MM.1S (cell line): ENCODE measurements around the gene CNP.

ENCODE experiments used
- DNase-seq: peaks from one replicate; pipeline ENCODE4 v3.0.0-alpha.2; 2015
- H2AFZ ChIP-seq: fragments of 300-600 bp; sonication (generic); 2 replicates; pipeline ENCODE4 v1.6.0; 2016; ENCODE audit warnings: antibody characterized with exemption, low read length
- H3F3A ChIP-seq: fragments of 300-600 bp; sonication (generic); 2 replicates; pipeline ENCODE4 v1.6.1; 2016; ENCODE audit warnings: mild to moderate bottlenecking, antibody characterized with exemption, low read length, moderate library complexity, mixed read lengths; ENCODE audit not compliant: insufficient read depth
- H3K27ac ChIP-seq: fragments of 300-600 bp; sonication (generic); 2 replicates; pipeline ENCODE4 v1.5.1; 2016; ENCODE audit warnings: mild to moderate bottlenecking, low read length
- H3K27me3 ChIP-seq: fragments of 300-600 bp; sonication (generic); replicated peaks from 2 replicates; pipeline ENCODE4 v1.6.0; 2016; ENCODE audit warnings: low read length; ENCODE audit not compliant: insufficient read depth
- H3K36me3 ChIP-seq: fragments of 300-600 bp; sonication (generic); replicated peaks from 2 replicates; pipeline ENCODE4 v1.6.1; 2016; ENCODE audit warnings: mild to moderate bottlenecking, low read length, mixed read lengths; ENCODE audit not compliant: insufficient read depth
- H3K4me1 ChIP-seq: fragments of 300-600 bp; sonication (generic); 2 replicates; pipeline ENCODE4 v1.6.1; 2016; ENCODE audit warnings: low read length, mixed read lengths
- H3K4me2 ChIP-seq: fragments of 300-600 bp; sonication (generic); 2 replicates; pipeline ENCODE4 v1.6.0; 2016; ENCODE audit warnings: low read depth, low read length
- H3K4me3 ChIP-seq: fragments of 300-600 bp; sonication (generic); 2 replicates; pipeline ENCODE4 v1.5.1; 2016; ENCODE audit warnings: low read length, mixed read lengths
- H3K79me2 ChIP-seq: fragments of 300-600 bp; sonication (generic); 2 replicates; pipeline ENCODE4 v1.6.1; 2016; ENCODE audit warnings: mixed run types, low read length, mixed read lengths
- H3K9ac ChIP-seq: fragments of 300-600 bp; sonication (generic); 2 replicates; pipeline ENCODE4 v1.6.1; 2016; ENCODE audit warnings: low read length, mixed read lengths
- H3K9me2 ChIP-seq: fragments of 300-600 bp; sonication (generic); replicated peaks from 2 replicates; pipeline ENCODE4 v1.6.1; 2016; ENCODE audit warnings: mild to moderate bottlenecking, low read length, mixed read lengths; ENCODE audit not compliant: insufficient read depth
- H3K9me3 ChIP-seq: fragments of 300-600 bp; sonication (generic); replicated peaks from 2 replicates; pipeline ENCODE4 v1.6.1; 2016; ENCODE audit warnings: mild to moderate bottlenecking, low read length, mixed read lengths; ENCODE audit not compliant: insufficient read depth
- H4K20me1 ChIP-seq: fragments of 300-600 bp; sonication (generic); 2 replicates; pipeline ENCODE4 v1.6.1; 2016; ENCODE audit warnings: mild to moderate bottlenecking, low read length, moderate library complexity, mixed read lengths; ENCODE audit not compliant: insufficient read depth
- EZH2 ChIP-seq: fragments of 300-600 bp; sonication (generic); optimal IDR thresholded peaks from 2 replicates; pipeline ENCODE3; 2017; ENCODE audit warnings: low read depth, mild to moderate bottlenecking, antibody characterized with exemption, low read length, mixed read lengths
- EZH2phosphoT487 ChIP-seq: fragments of 300-600 bp; sonication (generic); IDR thresholded peaks from 2 replicates; pipeline ENCODE4 v1.6.1; 2018; ENCODE audit warnings: antibody characterized with exemption, low read length
- TF ChIP-seq, protein P1 (sequence below): fragments of 300-600 bp; sonication (generic); IDR thresholded peaks from 2 replicates; pipeline ENCODE4 v1.5.1; 2016; ENCODE audit warnings: antibody characterized with exemption, low read length, mixed read lengths

Gene CNP

DNA sequence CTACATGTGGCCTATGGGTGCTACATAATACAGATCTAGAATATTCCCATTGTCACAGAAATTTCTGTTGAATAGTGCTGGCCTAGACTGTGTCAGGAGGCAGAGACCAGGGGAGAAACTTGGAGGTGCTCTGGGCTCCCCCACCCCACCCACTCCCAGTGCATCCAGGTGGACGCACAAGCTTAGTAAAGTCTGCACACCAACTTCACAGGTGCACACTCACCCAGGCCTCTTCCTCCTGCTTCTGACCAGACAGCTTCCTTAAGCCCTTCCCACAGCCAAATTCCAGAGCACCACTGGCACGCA lies 7.6 kb upstream of the CNP start:
- Histone ChIP-seq H3K9me3 (no peaks in the 10 kb centered on the region), H2AFZ (no peak overlapping the region), H3K4me2 (no peak overlapping the region), H3K27me3 (no peaks in the 10 kb centered on the region), H3K27ac (no peak overlapping the region), H3K9me2 (no peaks in the 10 kb centered on the region), H3K79me2 (no peaks in the 10 kb centered on the region), H3K9ac (no peak overlapping the region), H4K20me1 (no peaks in the 10 kb centered on the region), H3F3A (no peaks in the 10 kb centered on the region), H3K36me3 (no peaks in the 10 kb centered on the region), H3K4me1 (peaks cover 4% of the 10 kb centered on the region; the same call in 1 of the 2 replicates), H3K4me3 (no peak overlapping the region)
- TF ChIP-seq, protein P1, sequence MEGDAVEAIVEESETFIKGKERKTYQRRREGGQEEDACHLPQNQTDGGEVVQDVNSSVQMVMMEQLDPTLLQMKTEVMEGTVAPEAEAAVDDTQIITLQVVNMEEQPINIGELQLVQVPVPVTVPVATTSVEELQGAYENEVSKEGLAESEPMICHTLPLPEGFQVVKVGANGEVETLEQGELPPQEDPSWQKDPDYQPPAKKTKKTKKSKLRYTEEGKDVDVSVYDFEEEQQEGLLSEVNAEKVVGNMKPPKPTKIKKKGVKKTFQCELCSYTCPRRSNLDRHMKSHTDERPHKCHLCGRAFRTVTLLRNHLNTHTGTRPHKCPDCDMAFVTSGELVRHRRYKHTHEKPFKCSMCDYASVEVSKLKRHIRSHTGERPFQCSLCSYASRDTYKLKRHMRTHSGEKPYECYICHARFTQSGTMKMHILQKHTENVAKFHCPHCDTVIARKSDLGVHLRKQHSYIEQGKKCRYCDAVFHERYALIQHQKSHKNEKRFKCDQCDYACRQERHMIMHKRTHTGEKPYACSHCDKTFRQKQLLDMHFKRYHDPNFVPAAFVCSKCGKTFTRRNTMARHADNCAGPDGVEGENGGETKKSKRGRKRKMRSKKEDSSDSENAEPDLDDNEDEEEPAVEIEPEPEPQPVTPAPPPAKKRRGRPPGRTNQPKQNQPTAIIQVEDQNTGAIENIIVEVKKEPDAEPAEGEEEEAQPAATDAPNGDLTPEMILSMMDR, result no peak
- TF ChIP-seq EZH2 (no peak), EZH2phosphoT487 (no peak)
- DNase-seq, result no peak

DNA sequence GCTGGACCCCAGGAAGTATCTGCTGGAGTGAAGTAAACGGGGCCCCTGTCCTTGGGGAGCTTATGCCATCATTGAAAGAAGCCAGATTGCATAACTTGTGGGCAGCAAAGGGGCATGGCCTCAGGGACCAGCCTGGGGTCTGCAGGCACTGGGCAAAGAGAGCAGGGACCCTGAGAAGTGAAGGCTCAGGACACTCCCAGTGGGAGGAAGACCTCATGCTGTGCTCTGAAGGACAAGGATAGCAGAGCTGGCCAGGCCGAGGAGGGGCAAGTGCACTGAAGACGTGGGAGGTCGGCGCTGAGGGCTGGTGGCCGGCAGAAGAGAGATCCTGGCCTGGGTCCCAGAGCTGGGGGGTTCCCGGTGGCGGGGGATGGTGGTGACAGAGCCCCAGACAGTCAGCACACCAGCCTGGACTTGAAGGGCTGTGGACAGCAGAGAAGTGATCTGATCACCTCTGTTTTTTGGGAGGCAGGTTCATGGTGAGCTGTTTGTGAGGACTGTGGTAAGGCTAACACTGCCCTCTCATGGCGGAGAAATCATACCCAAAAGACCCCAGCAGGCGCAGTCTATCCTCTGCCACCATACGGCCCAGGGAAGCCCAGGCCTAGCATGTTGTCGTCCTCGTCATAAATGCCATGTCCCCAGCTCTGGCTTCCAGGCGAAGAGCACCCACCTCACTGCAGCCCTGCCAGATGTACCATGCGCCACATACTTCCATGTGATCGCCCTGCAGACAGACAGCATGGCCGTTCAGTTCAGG lies 7.1 kb upstream of the CNP start:
- Histone ChIP-seq H3K36me3 (no peaks in the 10 kb centered on the region), H3K9me2 (no peaks in the 10 kb centered on the region), H3K9me3 (no peaks in the 10 kb centered on the region), H3K79me2 (no peaks in the 10 kb centered on the region), H3K27me3 (no peaks in the 10 kb centered on the region), H4K20me1 (no peaks in the 10 kb centered on the region), H3F3A (no peaks in the 10 kb centered on the region), H3K4me1 (peaks cover 4% of the 10 kb centered on the region; the same call in 1 of the 2 replicates), H3K27ac (no peak overlapping the region), H2AFZ (no peak overlapping the region), H3K4me3 (no peak overlapping the region), H3K9ac (no peak overlapping the region), H3K4me2 (no peak overlapping the region)
- DNase-seq, result peak; percentile 57
- TF ChIP-seq, protein P1, result peak; percentile 31
- TF ChIP-seq EZH2, result no peak

DNA sequence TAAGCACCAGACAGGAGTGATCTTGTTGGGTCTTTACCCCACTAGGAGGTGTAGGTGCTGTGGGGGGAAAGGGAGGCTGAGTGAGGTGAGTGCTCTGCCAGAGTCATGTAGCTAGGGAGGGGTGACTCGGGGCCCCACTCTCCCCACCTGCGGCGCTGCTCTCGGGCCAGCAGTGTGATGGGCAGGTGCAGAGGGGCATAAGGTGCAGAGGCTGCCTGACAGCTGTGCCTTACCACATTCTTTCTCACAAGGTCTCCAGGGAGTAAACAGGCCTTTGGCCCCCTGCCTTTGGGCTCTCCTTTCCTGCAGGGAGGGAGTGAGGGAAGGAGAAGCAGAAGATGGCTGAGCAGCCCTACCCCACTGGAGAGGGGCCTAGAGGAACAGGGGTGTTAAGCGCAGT lies 4.5 kb upstream of the CNP start:
- H3K27me3 ChIP-seq, result no peaks in the 10 kb centered on the region
- H3K27ac ChIP-seq, result no peak overlapping the region
- TF ChIP-seq EZH2 (no peak), EZH2phosphoT487 (no peak)
- TF ChIP-seq, protein P1, result no peak
- H3F3A ChIP-seq, result peaks cover 16% of the 10 kb centered on the region
- no peaks in the 10 kb centered on the region for H3K36me3 ChIP-seq
- peaks cover 4% of the 10 kb centered on the region for H3K79me2 ChIP-seq
- no peak overlapping the region for H3K4me3 ChIP-seq
- peaks cover 12% of the 10 kb centered on the region for H3K4me1 ChIP-seq
- no peaks in the 10 kb centered on the region for H3K9me3 ChIP-seq
- no peak overlapping the region for H3K9ac ChIP-seq
- no peak for DNase-seq
- H4K20me1 ChIP-seq, result no peaks in the 10 kb centered on the region
- no peaks in the 10 kb centered on the region for H3K9me2 ChIP-seq
- no peak overlapping the region for H2AFZ ChIP-seq
- no peak overlapping the region for H3K4me2 ChIP-seq
